ENCODE measurements around the gene RNF208.

DNA sequence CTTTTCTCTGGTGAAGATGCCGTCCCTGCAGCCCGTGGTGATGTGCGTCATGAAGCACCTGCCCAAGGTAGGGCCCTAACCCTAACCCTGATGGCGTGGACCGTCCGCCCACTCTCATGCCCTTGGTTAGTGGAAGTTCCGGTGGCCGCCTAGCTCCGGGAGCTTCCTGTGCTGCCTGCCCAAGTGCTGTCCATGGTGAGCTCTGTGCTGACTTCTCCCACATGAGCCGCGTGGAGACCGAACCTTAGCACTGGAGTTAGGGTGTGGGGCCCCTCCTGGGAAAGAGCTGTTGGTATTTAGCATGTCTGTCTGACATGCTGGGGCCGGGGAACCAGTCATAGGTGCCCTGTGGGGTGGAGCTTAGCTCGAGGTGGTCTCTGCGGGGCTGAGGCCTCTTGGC lies 34.3 kb upstream of the RNF208 start:
- TF ChIP-seq NPAS2 (CRISPR knock-in tag; IDR thresholded peaks at IDR 0.05; ENCODE audit: borderline replicate concordance) (no peak), EP300 (IDR thresholded peaks at IDR 0.05) (no peak), POLR2A (IDR thresholded peaks at IDR 0.05; ENCODE audit: low read length) (no peak), KDM5A (IDR thresholded peaks at IDR 0.05) (no peak), CEBPB (IDR thresholded peaks at IDR 0.05) (no peak), MAFK (IDR thresholded peaks at IDR 0.05; ENCODE audit: partially characterized antibody) (no peak), PHF8 (IDR thresholded peaks at IDR 0.05; ENCODE audit: borderline replicate concordance, low read depth) (no peak), RFX5 (IDR thresholded peaks at IDR 0.05) (no peak), MYC (IDR thresholded peaks at IDR 0.05; ENCODE audit: borderline replicate concordance, low read length) (no peak), RCOR1 (IDR thresholded peaks at IDR 0.05; ENCODE audit: low read depth, low read length) (no peak)
- TF ChIP-seq, protein P1, sequence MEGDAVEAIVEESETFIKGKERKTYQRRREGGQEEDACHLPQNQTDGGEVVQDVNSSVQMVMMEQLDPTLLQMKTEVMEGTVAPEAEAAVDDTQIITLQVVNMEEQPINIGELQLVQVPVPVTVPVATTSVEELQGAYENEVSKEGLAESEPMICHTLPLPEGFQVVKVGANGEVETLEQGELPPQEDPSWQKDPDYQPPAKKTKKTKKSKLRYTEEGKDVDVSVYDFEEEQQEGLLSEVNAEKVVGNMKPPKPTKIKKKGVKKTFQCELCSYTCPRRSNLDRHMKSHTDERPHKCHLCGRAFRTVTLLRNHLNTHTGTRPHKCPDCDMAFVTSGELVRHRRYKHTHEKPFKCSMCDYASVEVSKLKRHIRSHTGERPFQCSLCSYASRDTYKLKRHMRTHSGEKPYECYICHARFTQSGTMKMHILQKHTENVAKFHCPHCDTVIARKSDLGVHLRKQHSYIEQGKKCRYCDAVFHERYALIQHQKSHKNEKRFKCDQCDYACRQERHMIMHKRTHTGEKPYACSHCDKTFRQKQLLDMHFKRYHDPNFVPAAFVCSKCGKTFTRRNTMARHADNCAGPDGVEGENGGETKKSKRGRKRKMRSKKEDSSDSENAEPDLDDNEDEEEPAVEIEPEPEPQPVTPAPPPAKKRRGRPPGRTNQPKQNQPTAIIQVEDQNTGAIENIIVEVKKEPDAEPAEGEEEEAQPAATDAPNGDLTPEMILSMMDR (IDR thresholded peaks at IDR 0.05): no peak
- TF ChIP-seq, protein P2, sequence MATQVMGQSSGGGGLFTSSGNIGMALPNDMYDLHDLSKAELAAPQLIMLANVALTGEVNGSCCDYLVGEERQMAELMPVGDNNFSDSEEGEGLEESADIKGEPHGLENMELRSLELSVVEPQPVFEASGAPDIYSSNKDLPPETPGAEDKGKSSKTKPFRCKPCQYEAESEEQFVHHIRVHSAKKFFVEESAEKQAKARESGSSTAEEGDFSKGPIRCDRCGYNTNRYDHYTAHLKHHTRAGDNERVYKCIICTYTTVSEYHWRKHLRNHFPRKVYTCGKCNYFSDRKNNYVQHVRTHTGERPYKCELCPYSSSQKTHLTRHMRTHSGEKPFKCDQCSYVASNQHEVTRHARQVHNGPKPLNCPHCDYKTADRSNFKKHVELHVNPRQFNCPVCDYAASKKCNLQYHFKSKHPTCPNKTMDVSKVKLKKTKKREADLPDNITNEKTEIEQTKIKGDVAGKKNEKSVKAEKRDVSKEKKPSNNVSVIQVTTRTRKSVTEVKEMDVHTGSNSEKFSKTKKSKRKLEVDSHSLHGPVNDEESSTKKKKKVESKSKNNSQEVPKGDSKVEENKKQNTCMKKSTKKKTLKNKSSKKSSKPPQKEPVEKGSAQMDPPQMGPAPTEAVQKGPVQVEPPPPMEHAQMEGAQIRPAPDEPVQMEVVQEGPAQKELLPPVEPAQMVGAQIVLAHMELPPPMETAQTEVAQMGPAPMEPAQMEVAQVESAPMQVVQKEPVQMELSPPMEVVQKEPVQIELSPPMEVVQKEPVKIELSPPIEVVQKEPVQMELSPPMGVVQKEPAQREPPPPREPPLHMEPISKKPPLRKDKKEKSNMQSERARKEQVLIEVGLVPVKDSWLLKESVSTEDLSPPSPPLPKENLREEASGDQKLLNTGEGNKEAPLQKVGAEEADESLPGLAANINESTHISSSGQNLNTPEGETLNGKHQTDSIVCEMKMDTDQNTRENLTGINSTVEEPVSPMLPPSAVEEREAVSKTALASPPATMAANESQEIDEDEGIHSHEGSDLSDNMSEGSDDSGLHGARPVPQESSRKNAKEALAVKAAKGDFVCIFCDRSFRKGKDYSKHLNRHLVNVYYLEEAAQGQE (IDR thresholded peaks at IDR 0.05): no peak
- TF ChIP-seq, protein P3, sequence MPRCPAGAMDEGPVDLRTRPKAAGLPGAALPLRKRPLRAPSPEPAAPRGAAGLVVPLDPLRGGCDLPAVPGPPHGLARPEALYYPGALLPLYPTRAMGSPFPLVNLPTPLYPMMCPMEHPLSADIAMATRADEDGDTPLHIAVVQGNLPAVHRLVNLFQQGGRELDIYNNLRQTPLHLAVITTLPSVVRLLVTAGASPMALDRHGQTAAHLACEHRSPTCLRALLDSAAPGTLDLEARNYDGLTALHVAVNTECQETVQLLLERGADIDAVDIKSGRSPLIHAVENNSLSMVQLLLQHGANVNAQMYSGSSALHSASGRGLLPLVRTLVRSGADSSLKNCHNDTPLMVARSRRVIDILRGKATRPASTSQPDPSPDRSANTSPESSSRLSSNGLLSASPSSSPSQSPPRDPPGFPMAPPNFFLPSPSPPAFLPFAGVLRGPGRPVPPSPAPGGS (IDR thresholded peaks at IDR 0.05): no peak
